WTC11 (cell line): Measurements from ENCODE around the gene CSNK1E. TPM values are rescaled to one million over a fixed set of nuclear protein-coding genes. Genes with fewer than 3 reads are reported as not detected.

ENCODE experiments used
- ATAC-seq: fragments of 200-7000 bp; cut with Tn5 transposase; 2 replicates; pipeline ENCODE4 v1.10.0; 2021; ENCODE audit warnings: mild to moderate bottlenecking, moderate library complexity
- CTCF ChIA-PET: fragments of 300-600 bp; sonication (Branson Sonifier 250); formaldehyde crosslinking; loops from one replicate; lab custom pipeline; 2021; ENCODE audit warnings: antibody characterized with exemption; lab: Charles Lee
- POLR2A ChIA-PET: fragments of 350-600 bp; sonication (Branson Sonifier 250); formaldehyde crosslinking; loops from one replicate; lab custom pipeline; 2021; ENCODE audit warnings: antibody characterized with exemption; lab: Charles Lee
- DNase-seq: peaks from one replicate; pipeline ENCODE4 v3.0.0; 2021; ENCODE audit warnings: low spot score
- H3K27ac Mint-ChIP-seq: 2 replicates; pipeline ENCODE4 v1.8.0; 2021; ENCODE audit warnings: mixed read lengths
- H3K27me3 Mint-ChIP-seq: 2 replicates; pipeline ENCODE4 v1.8.0; 2021; ENCODE audit warnings: low read depth, mild to moderate bottlenecking, moderate library complexity, mixed read lengths
- H3K36me3 Mint-ChIP-seq: 2 replicates; pipeline ENCODE4 v1.8.0; 2021; ENCODE audit warnings: mixed read lengths
- H3K4me1 Mint-ChIP-seq: 2 replicates; pipeline ENCODE4 v1.8.0; 2022; ENCODE audit warnings: mixed read lengths
- H3K4me3 Mint-ChIP-seq: 2 replicates; pipeline ENCODE4 v1.8.0; 2021; ENCODE audit warnings: mild to moderate bottlenecking, moderate library complexity, mixed read lengths
- H3K9me3 Mint-ChIP-seq: 2 replicates; pipeline ENCODE4 v1.8.0; 2021; ENCODE audit warnings: mixed read lengths
- ARID4B ChIP-seq: sonication (generic); formaldehyde crosslinking; IDR thresholded peaks from 2 replicates; pipeline ENCODE4 v1.8.0; 2023; ENCODE audit warnings: missing genetic modification reagents, mild to moderate bottlenecking, borderline replicate concordance
- ATF1 ChIP-seq: sonication (generic); formaldehyde crosslinking; IDR thresholded peaks from 2 replicates; pipeline ENCODE4 v1.8.1; 2023; ENCODE audit warnings: mild to moderate bottlenecking, moderate library complexity, missing genetic modification reagents
- CREM ChIP-seq: sonication (generic); formaldehyde crosslinking; IDR thresholded peaks from 2 replicates; pipeline ENCODE4 v1.8.1; 2022; ENCODE audit warnings: mild to moderate bottlenecking, missing genetic modification reagents, moderate library complexity
- E2F4 ChIP-seq: sonication (generic); formaldehyde crosslinking; IDR thresholded peaks from 2 replicates; pipeline ENCODE4 v1.8.1; 2022; ENCODE audit warnings: low read depth, mild to moderate bottlenecking, moderate library complexity, missing genetic modification reagents, borderline replicate concordance
- ESRRA ChIP-seq: sonication (generic); formaldehyde crosslinking; IDR thresholded peaks from 2 replicates; pipeline ENCODE4 v1.8.1; 2022; ENCODE audit warnings: mild to moderate bottlenecking, missing genetic modification reagents, borderline replicate concordance
- ETV6 ChIP-seq: sonication (generic); formaldehyde crosslinking; IDR thresholded peaks from 2 replicates; pipeline ENCODE4 v1.8.1; 2022; ENCODE audit warnings: mild to moderate bottlenecking, missing genetic modification reagents
- JUN ChIP-seq: sonication (generic); formaldehyde crosslinking; IDR thresholded peaks from 2 replicates; pipeline ENCODE4 v1.8.0; 2023; ENCODE audit warnings: mild to moderate bottlenecking, missing genetic modification reagents
- MLX ChIP-seq: sonication (generic); formaldehyde crosslinking; IDR thresholded peaks from 2 replicates; pipeline ENCODE4 v1.8.1; 2023; ENCODE audit warnings: mild to moderate bottlenecking, missing genetic modification reagents, moderate library complexity
- NFE2L1 ChIP-seq: sonication (generic); formaldehyde crosslinking; IDR thresholded peaks from 2 replicates; pipeline ENCODE4 v1.8.1; 2023; ENCODE audit warnings: missing genetic modification reagents
- NR3C1 ChIP-seq: sonication (generic); formaldehyde crosslinking; conservative IDR thresholded peaks from 2 replicates; pipeline ENCODE4 v1.8.1; 2023; ENCODE audit warnings: low read depth, mild to moderate bottlenecking, missing genetic modification reagents
- PRRX2 ChIP-seq: fragments of 250-450 bp; sonication (Bioruptor Pico); IDR thresholded peaks from 2 replicates; pipeline ENCODE4 v1.8.0; 2021; ENCODE audit warnings: mild to moderate bottlenecking
- RELA ChIP-seq: sonication (generic); formaldehyde crosslinking; IDR thresholded peaks from 2 replicates; pipeline ENCODE4 v1.8.1; 2022; ENCODE audit warnings: missing genetic modification reagents, mild to moderate bottlenecking, borderline replicate concordance
- SMAD3 ChIP-seq: sonication (generic); formaldehyde crosslinking; IDR thresholded peaks from 2 replicates; pipeline ENCODE4 v1.8.0; 2022; ENCODE audit warnings: missing genetic modification reagents, mild to moderate bottlenecking, borderline replicate concordance
- SP1 ChIP-seq: sonication (generic); formaldehyde crosslinking; conservative IDR thresholded peaks from 2 replicates; pipeline ENCODE4 v1.8.1; 2022; ENCODE audit warnings: missing genetic modification reagents
- USF1 ChIP-seq: sonication (generic); formaldehyde crosslinking; IDR thresholded peaks from 2 replicates; pipeline ENCODE4 v1.8.0; 2022; ENCODE audit warnings: mild to moderate bottlenecking, missing genetic modification reagents
- ZMAT4 ChIP-seq: fragments of 250-450 bp; sonication (Bioruptor Pico); IDR thresholded peaks from 2 replicates; pipeline ENCODE4 v1.9.0; 2021; ENCODE audit warnings: mild to moderate bottlenecking
- ZNF121 ChIP-seq: sonication (generic); formaldehyde crosslinking; IDR thresholded peaks from 2 replicates; pipeline ENCODE4 v1.8.0; 2023; ENCODE audit warnings: missing genetic modification reagents
- ZNF232 ChIP-seq: sonication (generic); formaldehyde crosslinking; IDR thresholded peaks from 2 replicates; pipeline ENCODE4 v1.8.0; 2022; ENCODE audit warnings: mild to moderate bottlenecking, missing genetic modification reagents
- ZNF416 ChIP-seq: fragments of 250-450 bp; sonication (Bioruptor Pico); IDR thresholded peaks from 2 replicates; pipeline ENCODE4 v1.9.0; 2021; ENCODE audit warnings: mild to moderate bottlenecking, inconsistent platforms
- ZNF423 ChIP-seq: fragments of 250-450 bp; sonication (Bioruptor Pico); IDR thresholded peaks from 2 replicates; pipeline ENCODE4 v2.1.2; 2022; ENCODE audit warnings: mild to moderate bottlenecking, moderate library complexity
- ZSCAN18 ChIP-seq: fragments of 250-450 bp; sonication (Bioruptor Pico); IDR thresholded peaks from 2 replicates; pipeline ENCODE4 v2.1.2; 2022; ENCODE audit warnings: mild to moderate bottlenecking, moderate library complexity
- total RNA-seq: library from RNA; stranded (reverse); gene quantifications from 3 replicates; pipeline ENCODE4 v1.2.3, GENCODE V29; 2021

Gene CSNK1E
- total RNA-seq, 1 experiment from 2014 or later, result 265 TPM

GRCh38 chr22:38258895-38259294 is 58.3 kb downstream of the CSNK1E start:
- Mint-ChIP-seq H3K4me3 (no peak overlapping the region), H3K27me3 (no peaks in the 10 kb centered on the region), H3K9me3 (no peaks in the 10 kb centered on the region), H3K36me3 (peaks cover 5% of the 10 kb centered on the region; the same call in 1 of the 2 replicates), H3K27ac (peak overlapping the region; percentile 83), H3K4me1 (peaks cover 41% of the 10 kb centered on the region)
- ATAC-seq (no peak), DNase-seq (no peak)
- POLR2A ChIA-PET, result no interaction called here
- TF ChIP-seq ETV6 (CRISPR knock-in tag) (no peak), USF1 (CRISPR knock-in tag) (no peak), NFE2L1 (CRISPR knock-in tag) (no peak), SP1 (CRISPR knock-in tag) (no peak), ZNF423 (no peak)
- CTCF ChIA-PET, result interaction anchor here (1.3 kb wide), 1 partner anchor 8 kb away, joined by 3 read pairs; no protein-coding TSS in a partner anchor

GRCh38 chr22:38257650-38258250 is 59.5 kb downstream of the CSNK1E start:
- H3K9me3 Mint-ChIP-seq, result no peaks in the 10 kb centered on the region
- CTCF ChIA-PET, result interaction anchor here (1.3 kb wide), 1 partner anchor 9 kb away, joined by 3 read pairs; no protein-coding TSS in a partner anchor

More at GRCh38 chr22:38257650-38258250, 59.5 kb downstream of the CSNK1E start:
- TF ChIP-seq ARID4B (CRISPR knock-in tag) (no peak), ZMAT4 (CRISPR knock-in tag) (no peak), ZNF416 (CRISPR knock-in tag) (no peak), PRRX2 (no peak), JUN (CRISPR knock-in tag) (no peak), CREM (CRISPR knock-in tag) (no peak), ZSCAN18 (CRISPR knock-in tag) (no peak), MLX (CRISPR knock-in tag) (no peak), ZNF121 (CRISPR knock-in tag) (no peak), ESRRA (CRISPR knock-in tag) (no peak), ETV6 (CRISPR knock-in tag) (no peak), SMAD3 (CRISPR knock-in tag) (no peak), USF1 (CRISPR knock-in tag) (no peak), ZNF232 (no peak), E2F4 (no peak), RELA (no peak), ATF1 (CRISPR knock-in tag) (no peak), NR3C1 (no peak)
- Mint-ChIP-seq H3K27me3 (no peaks in the 10 kb centered on the region), H3K4me3 (no peak overlapping the region), H3K4me1 (peaks cover 39% of the 10 kb centered on the region), H3K36me3 (no peaks in the 10 kb centered on the region), H3K27ac (no peak overlapping the region)
- no peak for DNase-seq
- peak; percentile 32 for ATAC-seq
- POLR2A ChIA-PET, result no interaction called here
